ENCODE results near the gene FURIN.

- no peak for TF ChIP-seq CTCF (IDR thresholded peaks at IDR 0.05; ENCODE audit: insufficient read depth, low read depth, low read length)
- no peak for TF ChIP-seq EZH2 (IDR thresholded peaks at IDR 0.05; ENCODE audit: insufficient read depth, low read length)
Measured at GRCh38 chr15:90877315-90877714, 8.9 kb downstream of the FURIN start.

All from astrocyte (in vitro differentiated cells and primary cell).